Measurements from ENCODE around the gene CFAP221. TPM values are rescaled to one million over a fixed set of nuclear protein-coding genes. Genes with fewer than 3 reads are reported as not detected.

Gene CFAP221
- total RNA-seq, 2 donors from 2014 or later: 0.56 TPM; not detected in 1

- peaks cover 6 to 27% of the 10 kb centered on the region in 2 donors for H3K4me1 ChIP-seq (ENCODE audit: control insufficient read depth in 1 of 2, low read depth in 2 of 2)
- peak overlapping the region in 1 of 2 donors; percentile 67 for H3K27ac ChIP-seq
- H3K36me3 ChIP-seq: no peaks in the 10 kb centered on the region
- DNase-seq (ENCODE audit: low spot score) (peak; percentile 11), ATAC-seq (ENCODE audit: insufficient number of reproducible peaks, low FRiP score, low read depth) (peak; percentile 48)
- no peak overlapping the region for H3K4me3 ChIP-seq
- TF ChIP-seq, protein P1, sequence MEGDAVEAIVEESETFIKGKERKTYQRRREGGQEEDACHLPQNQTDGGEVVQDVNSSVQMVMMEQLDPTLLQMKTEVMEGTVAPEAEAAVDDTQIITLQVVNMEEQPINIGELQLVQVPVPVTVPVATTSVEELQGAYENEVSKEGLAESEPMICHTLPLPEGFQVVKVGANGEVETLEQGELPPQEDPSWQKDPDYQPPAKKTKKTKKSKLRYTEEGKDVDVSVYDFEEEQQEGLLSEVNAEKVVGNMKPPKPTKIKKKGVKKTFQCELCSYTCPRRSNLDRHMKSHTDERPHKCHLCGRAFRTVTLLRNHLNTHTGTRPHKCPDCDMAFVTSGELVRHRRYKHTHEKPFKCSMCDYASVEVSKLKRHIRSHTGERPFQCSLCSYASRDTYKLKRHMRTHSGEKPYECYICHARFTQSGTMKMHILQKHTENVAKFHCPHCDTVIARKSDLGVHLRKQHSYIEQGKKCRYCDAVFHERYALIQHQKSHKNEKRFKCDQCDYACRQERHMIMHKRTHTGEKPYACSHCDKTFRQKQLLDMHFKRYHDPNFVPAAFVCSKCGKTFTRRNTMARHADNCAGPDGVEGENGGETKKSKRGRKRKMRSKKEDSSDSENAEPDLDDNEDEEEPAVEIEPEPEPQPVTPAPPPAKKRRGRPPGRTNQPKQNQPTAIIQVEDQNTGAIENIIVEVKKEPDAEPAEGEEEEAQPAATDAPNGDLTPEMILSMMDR (IDR thresholded peaks at IDR 0.05): no peak
- H3K9me3 ChIP-seq: no peaks in the 10 kb centered on the region
- H3K27me3 ChIP-seq (replicated peaks; ENCODE audit: insufficient read depth): no peaks in the 10 kb centered on the region
Measured at GRCh38 chr2:119647440-119648169, 103.4 kb downstream of the CFAP221 start.

- H3K4me1 ChIP-seq (ENCODE audit: control insufficient read depth in 1 of 2, low read depth in 2 of 2): peaks cover 6 to 27% of the 10 kb centered on the region in 2 donors
- no peaks in the 10 kb centered on the region for H3K9me3 ChIP-seq
- no peaks in the 10 kb centered on the region for H3K36me3 ChIP-seq
- no peaks in the 10 kb centered on the region for H3K27me3 ChIP-seq (replicated peaks; ENCODE audit: insufficient read depth)
- TF ChIP-seq, protein P1 (IDR thresholded peaks at IDR 0.05): no peak
- no peak overlapping the region for H3K4me3 ChIP-seq
- ATAC-seq (ENCODE audit: insufficient number of reproducible peaks, low FRiP score, low read depth) (no peak), DNase-seq (ENCODE audit: low spot score) (no peak)
- no peak overlapping the region for H3K27ac ChIP-seq
Measured at GRCh38 chr2:119649364-119649917, 105.2 kb downstream of the CFAP221 start.

GRCh38 chr2:119650206-119650605, 106.0 kb downstream of the CFAP221 start:
- Histone ChIP-seq H3K36me3 (no peaks in the 10 kb centered on the region), H3K27ac (no peak overlapping the region), H3K9me3 (no peaks in the 10 kb centered on the region), H3K4me3 (no peak overlapping the region), H3K27me3 (replicated peaks; ENCODE audit: insufficient read depth) (no peaks in the 10 kb centered on the region), H3K4me1 (ENCODE audit: control insufficient read depth in 1 of 2, low read depth in 2 of 2) (peaks cover 4 to 25% of the 10 kb centered on the region in 2 donors)
- ATAC-seq (ENCODE audit: insufficient number of reproducible peaks, low FRiP score, low read depth) (no peak), DNase-seq (ENCODE audit: low spot score) (no peak)
- TF ChIP-seq, protein P1 (IDR thresholded peaks at IDR 0.05): no peak

DNA sequence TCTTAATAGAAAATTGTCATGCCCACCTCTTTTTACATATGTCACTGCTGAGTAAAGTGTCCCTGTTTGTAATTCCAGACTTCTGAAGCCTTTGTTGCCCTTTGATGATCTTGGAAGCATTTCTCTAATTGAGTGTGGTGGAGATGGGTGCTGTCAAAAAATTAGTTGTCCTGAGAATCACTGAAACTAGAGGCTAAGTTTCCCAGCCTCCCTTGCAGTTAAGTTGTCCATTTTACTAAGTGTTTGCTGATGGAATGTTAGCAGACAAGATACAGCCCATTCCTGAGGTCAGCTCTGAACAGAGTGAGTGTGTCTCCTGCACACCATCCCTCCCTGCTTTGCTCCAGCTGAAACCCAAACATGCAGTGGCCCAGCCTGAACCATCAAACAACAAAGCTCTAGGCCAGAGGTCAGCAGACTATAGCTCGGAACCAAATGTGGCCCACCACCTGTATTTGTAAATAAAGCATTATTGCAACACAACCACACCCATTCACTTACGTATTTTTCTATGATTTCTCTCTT, 106.7 kb downstream of the CFAP221 start:
- Histone ChIP-seq H3K4me3 (no peak overlapping the region), H3K4me1 (ENCODE audit: control insufficient read depth in 1 of 2, low read depth in 2 of 2) (peaks cover 3 to 18% of the 10 kb centered on the region in 2 donors), H3K36me3 (no peaks in the 10 kb centered on the region), H3K27me3 (replicated peaks; ENCODE audit: insufficient read depth) (no peaks in the 10 kb centered on the region), H3K9me3 (no peaks in the 10 kb centered on the region), H3K27ac (no peak overlapping the region)
- TF ChIP-seq, protein P1 (IDR thresholded peaks at IDR 0.05): no peak
- ATAC-seq (ENCODE audit: insufficient number of reproducible peaks, low FRiP score, low read depth) (no peak), DNase-seq (ENCODE audit: low spot score) (no peak)

DNA sequence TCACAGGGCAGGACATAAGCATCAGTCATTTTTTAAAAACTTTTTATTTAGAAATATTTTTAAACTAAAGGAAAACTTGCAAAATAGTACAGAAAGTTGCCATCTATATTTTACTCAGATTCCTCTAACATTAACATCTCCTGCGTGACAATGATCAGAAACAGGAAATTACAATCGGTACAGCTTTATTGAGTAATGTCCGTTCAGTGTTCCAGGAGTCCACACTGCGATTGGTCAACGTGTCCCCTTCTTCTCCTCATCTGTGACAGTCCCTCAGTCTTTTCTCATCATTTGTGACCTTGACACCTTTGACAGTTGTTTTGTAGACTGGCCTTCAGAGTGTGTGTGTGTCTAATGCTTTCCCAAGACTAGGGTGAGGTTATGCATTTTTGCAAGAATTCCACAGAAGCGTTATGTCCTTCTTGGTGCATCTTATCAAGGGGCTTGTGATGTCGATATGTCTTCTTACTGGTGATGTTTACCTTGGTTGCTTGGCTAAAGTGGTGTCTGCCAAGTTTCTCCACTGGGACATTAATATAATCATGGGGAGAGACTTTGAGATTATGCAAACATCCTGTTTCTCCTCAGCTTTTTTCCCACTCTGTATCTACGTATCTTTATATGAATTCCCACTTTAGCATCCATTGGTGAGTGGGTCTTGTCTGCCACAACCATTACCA, 113.4 kb downstream of the CFAP221 start:
- Histone ChIP-seq H3K27ac (no peak overlapping the region), H3K27me3 (replicated peaks; ENCODE audit: insufficient read depth) (no peaks in the 10 kb centered on the region), H3K4me1 (ENCODE audit: control insufficient read depth in 1 of 2, low read depth in 2 of 2) (no peaks in the 10 kb centered on the region), H3K9me3 (no peaks in the 10 kb centered on the region), H3K36me3 (no peaks in the 10 kb centered on the region), H3K4me3 (no peak overlapping the region)
- DNase-seq (ENCODE audit: low spot score) (no peak), ATAC-seq (ENCODE audit: insufficient number of reproducible peaks, low FRiP score, low read depth) (no peak)
- TF ChIP-seq, protein P1 (IDR thresholded peaks at IDR 0.05): no peak
